Psoas muscle (tissue), 8 donors: ENCODE data around the gene LMCD1. TPM values are rescaled to one million over a fixed set of nuclear protein-coding genes. Genes with fewer than 3 reads are reported as not detected.

ENCODE experiments used
- ATAC-seq, 4 donors: fragments of 200-7000 bp; cut with Tn5 transposase; one replicate each; pipeline ENCODE4 v1.9.1; 2020; ENCODE audit warnings: moderate library complexity in 3 of 4, mild to moderate bottlenecking in 2 of 4
- DNase-seq, 2 donors: peaks; one replicate each; pipeline ENCODE4 v3.0.0-alpha.2; 2020
- H3K27ac ChIP-seq: fragments of 200-600 bp; one replicate; pipeline ENCODE4 v1.8.0; 2022
- H3K27me3 ChIP-seq, 3 donors: fragments of 200-600 bp in 1 of 3; one replicate each; pipeline versions ENCODE4 v1.6.1 to v1.8.0; 2013 to 2022; ENCODE audit warnings: low read length in 2 of 3, mild to moderate bottlenecking in 2 of 3, moderate library complexity in 1 of 3; ENCODE audit not compliant: insufficient read depth in 3 of 3
- H3K36me3 ChIP-seq, 2 donors: fragments of 200-600 bp in 1 of 2; one replicate each; pipeline versions ENCODE4 v1.6.1 to v1.8.0; 2013 to 2022; ENCODE audit warnings: low read depth in 1 of 2, mild to moderate bottlenecking in 1 of 2, moderate library complexity in 1 of 2; ENCODE audit not compliant: insufficient read depth in 1 of 2
- H3K4me1 ChIP-seq: fragments of 200-600 bp; one replicate; pipeline ENCODE4 v1.8.0; 2022
- H3K4me3 ChIP-seq: fragments of 200-600 bp; one replicate; pipeline ENCODE4 v1.8.0; 2022; ENCODE audit warnings: mild to moderate bottlenecking
- H3K9me3 ChIP-seq: fragments of 200-600 bp; one replicate; pipeline ENCODE4 v1.8.0; 2022
- CTCF ChIP-seq: fragments of 200-600 bp; IDR thresholded peaks from one replicate; pipeline ENCODE4 v1.8.0; 2022; ENCODE audit warnings: antibody characterized with exemption
- WGBS, 3 donors: extraction: QIAGEN DNeasy Blood & Tissue Kit; methylation state at CpG; one replicate each; pipeline versions ENCODE4 v1.1.6 to v1.1.7; 2013; 5-methylcytosine and 5-hydroxymethylcytosine counted together
- intact Hi-C, 2 donors: fragments of 100-400 bp; cut with DNase I; formaldehyde crosslinking; loops; one replicate each; pipeline versions ENCODE4 v1.11.0 to v1.14.2; 2022
- polyA plus RNA-seq, 3 donors: library from polyadenylated mRNA; stranded (reverse); fragments of 200-250 nt; gene quantifications; one replicate each; pipeline ENCODE4 v1.2.3, GENCODE V29; 2013
- total RNA-seq, 4 donors: library from RNA; stranded (reverse); fragmentation: NEBNext Ultra II Directional in 2 of 4; extraction: Animal tissue kit (Norgen Biotek cat#: 25700) in 2 of 4; gene quantifications; one replicate each; pipeline versions ENCODE4 v1.2.1 to v1.2.4, GENCODE V29; 2021 to 2023
- donor health status: healthy with polysubstance abuse.
- donor health status: DM: no; HTN: no; CAD: no; lungs with moderate emphysema.
- donor health status: Bipolar disorder and iron deficiency.
- donor health status: healthy.
- donor health status: DM: yes; HTN: yes; CAD: no.
- donor health status: DM: no; HTN: no; CAD: no.
- donor health status: DM: no; HTN: no; CAD: no.
- donor health status: DM: yes; HTN: yes; CAD: no.

Gene LMCD1
- total and polyA plus RNA-seq, 7 donors: 83.0 to 1,120 (median 411) TPM

GRCh38 chr3:8599146-8599545, 97.5 kb downstream of the LMCD1 start:
- DNase-seq (peak; percentile 17 to 71), ATAC-seq (peak; percentile 76 to 88 (median 80))
- peak overlapping the region; percentile 83 for H3K27ac ChIP-seq
- H3K4me1 ChIP-seq: peaks cover 46% of the 10 kb centered on the region
- 25 to 36% (median 34%) methylated on average over 3 of the region's 3 CpGs for WGBS, 3 donors
- H3K4me3 ChIP-seq: no peak overlapping the region
- H3K27me3 ChIP-seq: no peaks in the 10 kb centered on the region
- H3K36me3 ChIP-seq: no peaks in the 10 kb centered on the region
- intact Hi-C loops: no loop called here
- no peaks in the 10 kb centered on the region for H3K9me3 ChIP-seq
- TF ChIP-seq CTCF: no peak

GRCh38 chr3:8600457-8600856, 98.8 kb downstream of the LMCD1 start:
- Histone ChIP-seq H3K9me3 (no peaks in the 10 kb centered on the region), H3K36me3 (no peaks in the 10 kb centered on the region), H3K27ac (no peak overlapping the region), H3K27me3 (no peaks in the 10 kb centered on the region), H3K4me1 (peaks cover 32% of the 10 kb centered on the region), H3K4me3 (no peak overlapping the region)
- no peak for ATAC-seq
- intact Hi-C loops: no loop called here
- DNase-seq: no peak
- TF ChIP-seq CTCF: no peak

GRCh38 chr3:8603115-8603710, 101.6 kb downstream of the LMCD1 start:
- TF ChIP-seq CTCF: no peak
- H3K9me3 ChIP-seq: no peaks in the 10 kb centered on the region
- no peaks in the 10 kb centered on the region for H3K27me3 ChIP-seq
- no peak for ATAC-seq
- intact Hi-C loops: no loop called here
- peak in 1 of 2 donors; percentile 55 for DNase-seq
- H3K4me3 ChIP-seq: no peak overlapping the region
- no peaks in the 10 kb centered on the region for H3K36me3 ChIP-seq
- WGBS, 3 donors: 21 to 26% (median 23%) methylated on average over 9 of the region's 9 CpGs
- H3K4me1 ChIP-seq: peaks cover 16% of the 10 kb centered on the region
- H3K27ac ChIP-seq: no peak overlapping the region

GRCh38 chr3:8604006-8604405, 102.4 kb downstream of the LMCD1 start:
- DNase-seq (no peak), ATAC-seq (no peak)
- no peak overlapping the region for H3K27ac ChIP-seq
- intact Hi-C loops: no loop called here
- peaks cover 16% of the 10 kb centered on the region for H3K4me1 ChIP-seq
- no peaks in the 10 kb centered on the region for H3K36me3 ChIP-seq
- no peak overlapping the region for H3K4me3 ChIP-seq
- H3K9me3 ChIP-seq: no peaks in the 10 kb centered on the region
- H3K27me3 ChIP-seq: no peaks in the 10 kb centered on the region
- no peak for TF ChIP-seq CTCF
- WGBS, 3 donors: 94 to 98% (median 97%) methylated on average over 7 of the region's 7 CpGs

- ATAC-seq: no peak
- no peaks in the 10 kb centered on the region for H3K36me3 ChIP-seq
- H3K4me3 ChIP-seq: no peak overlapping the region
- TF ChIP-seq CTCF: no peak
- H3K27ac ChIP-seq: no peak overlapping the region
- intact Hi-C loops: loop anchor here in 1 of 2 donors (5.0 kb wide), 1 partner anchor 123 kb away; no protein-coding TSS in a partner anchor
- 93 to 100% (median 95%) methylated on average over 3 of the region's 3 CpGs for WGBS, 3 donors
- DNase-seq: no peak
- H3K9me3 ChIP-seq: no peaks in the 10 kb centered on the region
- peaks cover 10% of the 10 kb centered on the region for H3K4me1 ChIP-seq
- H3K27me3 ChIP-seq: no peaks in the 10 kb centered on the region
Observed at GRCh38 chr3:8604988-8605387, 103.4 kb downstream of the LMCD1 start.
